ENCODE measurements around the gene FOXJ3.
A peak's percentile ranks its signal among the peaks of the same experiment; 100 is the strongest.

DNA sequence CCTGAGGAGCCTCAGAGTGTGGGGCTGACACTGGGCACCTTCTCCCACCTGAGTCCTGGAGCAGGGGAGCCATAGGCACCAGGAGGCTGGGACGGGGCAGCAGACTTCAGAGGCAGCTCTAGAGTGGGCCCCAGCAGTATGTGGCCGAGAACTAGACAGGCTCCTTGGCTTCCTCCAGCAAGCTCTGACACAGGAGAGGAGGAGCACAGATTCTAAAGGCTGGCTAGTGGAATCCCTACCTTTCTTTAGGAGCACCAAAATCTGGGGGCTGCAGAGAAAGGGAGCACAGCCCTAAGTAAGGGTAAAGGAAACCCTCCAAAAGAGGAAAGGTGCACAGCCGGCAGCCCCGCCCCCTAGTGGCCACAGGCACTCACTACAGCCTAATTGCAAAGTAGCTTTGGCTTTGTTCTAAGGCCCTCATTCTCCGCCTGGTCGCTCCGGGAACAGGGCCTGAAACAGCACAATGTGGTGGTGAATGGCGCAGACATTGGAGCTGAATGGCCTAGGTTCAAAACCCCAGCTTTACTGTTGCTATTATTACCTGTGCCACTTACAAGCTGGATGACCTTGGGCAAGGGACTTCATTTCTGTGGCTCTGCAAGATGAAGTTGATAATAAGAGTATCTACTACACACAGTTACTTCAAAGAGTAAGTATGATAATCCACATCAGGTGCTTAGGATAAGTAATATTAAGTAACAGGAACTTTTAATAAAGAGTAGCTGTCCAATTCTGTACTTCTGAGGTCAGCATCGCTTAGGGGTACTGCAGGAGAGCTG, 161.7 kb downstream of the FOXJ3 start:
- TF ChIP-seq, protein P1, sequence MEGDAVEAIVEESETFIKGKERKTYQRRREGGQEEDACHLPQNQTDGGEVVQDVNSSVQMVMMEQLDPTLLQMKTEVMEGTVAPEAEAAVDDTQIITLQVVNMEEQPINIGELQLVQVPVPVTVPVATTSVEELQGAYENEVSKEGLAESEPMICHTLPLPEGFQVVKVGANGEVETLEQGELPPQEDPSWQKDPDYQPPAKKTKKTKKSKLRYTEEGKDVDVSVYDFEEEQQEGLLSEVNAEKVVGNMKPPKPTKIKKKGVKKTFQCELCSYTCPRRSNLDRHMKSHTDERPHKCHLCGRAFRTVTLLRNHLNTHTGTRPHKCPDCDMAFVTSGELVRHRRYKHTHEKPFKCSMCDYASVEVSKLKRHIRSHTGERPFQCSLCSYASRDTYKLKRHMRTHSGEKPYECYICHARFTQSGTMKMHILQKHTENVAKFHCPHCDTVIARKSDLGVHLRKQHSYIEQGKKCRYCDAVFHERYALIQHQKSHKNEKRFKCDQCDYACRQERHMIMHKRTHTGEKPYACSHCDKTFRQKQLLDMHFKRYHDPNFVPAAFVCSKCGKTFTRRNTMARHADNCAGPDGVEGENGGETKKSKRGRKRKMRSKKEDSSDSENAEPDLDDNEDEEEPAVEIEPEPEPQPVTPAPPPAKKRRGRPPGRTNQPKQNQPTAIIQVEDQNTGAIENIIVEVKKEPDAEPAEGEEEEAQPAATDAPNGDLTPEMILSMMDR (IDR thresholded peaks at IDR 0.05 in 4 of 5, conservative IDR thresholded peaks at IDR 0.05 in 1 of 5), result peak; percentile 76 to 97 (median 91)
- TF ChIP-seq POLR2A (IDR thresholded peaks at IDR 0.05), result no peak
